BE2C (cell line): ENCODE measurements around the gene LPIN3.

ENCODE experiments used
- DNase-seq: peaks from one replicate; pipeline ENCODE4 v3.0.0-alpha.2; 2020
- H3K27me3 ChIP-seq: fragments of 250-450 bp; sonication (Bioruptor Pico); 2 replicates; pipeline ENCODE4 v1.5.1; 2020; ENCODE audit warnings: mild to moderate bottlenecking
- H3K36me3 ChIP-seq: fragments of 250-450 bp; sonication (Bioruptor Pico); 2 replicates; pipeline ENCODE4 v1.5.1; 2020; ENCODE audit warnings: mild to moderate bottlenecking
- H3K4me1 ChIP-seq: fragments of 250-450 bp; sonication (Bioruptor Pico); 2 replicates; pipeline ENCODE4 v1.5.1; 2020
- H3K4me3 ChIP-seq: 2 replicates; pipeline ENCODE4 v1.5.1; 2011; ENCODE audit warnings: low read depth, low read length
- H3K9me3 ChIP-seq: fragments of 250-450 bp; sonication (Bioruptor Pico); 2 replicates; pipeline ENCODE4 v1.5.1; 2020
- TF ChIP-seq, protein P1 (sequence below): IDR thresholded peaks from 2 replicates; pipeline ENCODE4 v1.5.1; 2012; ENCODE audit warnings: mild to moderate bottlenecking, low read depth, low read length

LPIN3 gene

DNA sequence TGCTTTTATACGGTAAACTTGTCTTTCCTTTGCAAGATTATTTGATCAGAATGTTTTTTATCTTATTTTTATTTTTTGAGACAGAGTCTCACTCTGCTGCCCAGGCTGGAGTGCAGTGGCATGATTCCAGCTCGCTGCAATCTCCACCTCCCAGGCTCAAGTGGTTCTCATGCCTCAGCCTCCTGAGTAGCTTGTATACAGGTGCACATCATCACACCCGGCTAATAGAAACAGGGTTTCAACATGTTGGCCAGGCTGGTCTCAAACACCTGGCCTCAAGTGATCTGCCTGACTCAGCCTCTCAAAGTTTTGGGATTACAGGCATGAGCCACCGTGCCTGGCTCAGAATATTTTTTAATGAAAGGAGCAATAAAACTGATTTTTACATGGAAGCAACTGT lies 8.9 kb upstream of the LPIN3 start:
- DNase-seq: no peak
- no peaks in the 10 kb centered on the region for H3K9me3 ChIP-seq
- no peaks in the 10 kb centered on the region for H3K36me3 ChIP-seq
- TF ChIP-seq, protein P1, sequence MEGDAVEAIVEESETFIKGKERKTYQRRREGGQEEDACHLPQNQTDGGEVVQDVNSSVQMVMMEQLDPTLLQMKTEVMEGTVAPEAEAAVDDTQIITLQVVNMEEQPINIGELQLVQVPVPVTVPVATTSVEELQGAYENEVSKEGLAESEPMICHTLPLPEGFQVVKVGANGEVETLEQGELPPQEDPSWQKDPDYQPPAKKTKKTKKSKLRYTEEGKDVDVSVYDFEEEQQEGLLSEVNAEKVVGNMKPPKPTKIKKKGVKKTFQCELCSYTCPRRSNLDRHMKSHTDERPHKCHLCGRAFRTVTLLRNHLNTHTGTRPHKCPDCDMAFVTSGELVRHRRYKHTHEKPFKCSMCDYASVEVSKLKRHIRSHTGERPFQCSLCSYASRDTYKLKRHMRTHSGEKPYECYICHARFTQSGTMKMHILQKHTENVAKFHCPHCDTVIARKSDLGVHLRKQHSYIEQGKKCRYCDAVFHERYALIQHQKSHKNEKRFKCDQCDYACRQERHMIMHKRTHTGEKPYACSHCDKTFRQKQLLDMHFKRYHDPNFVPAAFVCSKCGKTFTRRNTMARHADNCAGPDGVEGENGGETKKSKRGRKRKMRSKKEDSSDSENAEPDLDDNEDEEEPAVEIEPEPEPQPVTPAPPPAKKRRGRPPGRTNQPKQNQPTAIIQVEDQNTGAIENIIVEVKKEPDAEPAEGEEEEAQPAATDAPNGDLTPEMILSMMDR: no peak
- no peaks in the 10 kb centered on the region for H3K4me1 ChIP-seq
- H3K4me3 ChIP-seq: no peak overlapping the region
- H3K27me3 ChIP-seq: no peaks in the 10 kb centered on the region

GRCh38 chr20:41334036-41334435 lies 6.6 kb upstream of the LPIN3 start:
- no peak for DNase-seq
- no peaks in the 10 kb centered on the region for H3K27me3 ChIP-seq
- H3K4me3 ChIP-seq: no peak overlapping the region
- TF ChIP-seq, protein P1: no peak
- no peaks in the 10 kb centered on the region for H3K4me1 ChIP-seq
- H3K36me3 ChIP-seq: no peaks in the 10 kb centered on the region
- no peaks in the 10 kb centered on the region for H3K9me3 ChIP-seq

GRCh38 chr20:41334443-41335421 lies 5.9 kb upstream of the LPIN3 start:
- TF ChIP-seq, protein P1: no peak
- H3K36me3 ChIP-seq: no peaks in the 10 kb centered on the region
- H3K27me3 ChIP-seq: no peaks in the 10 kb centered on the region
- H3K9me3 ChIP-seq: no peaks in the 10 kb centered on the region
- H3K4me1 ChIP-seq: no peaks in the 10 kb centered on the region
- no peak for DNase-seq
- H3K4me3 ChIP-seq: no peak overlapping the region

GRCh38 chr20:41335591-41335990 lies 5.0 kb upstream of the LPIN3 start:
- Histone ChIP-seq H3K27me3 (no peaks in the 10 kb centered on the region), H3K4me1 (no peaks in the 10 kb centered on the region), H3K4me3 (no peak overlapping the region), H3K36me3 (no peaks in the 10 kb centered on the region), H3K9me3 (no peaks in the 10 kb centered on the region)
- no peak for DNase-seq
- TF ChIP-seq, protein P1: no peak

GRCh38 chr20:41336711-41337492 lies 3.7 kb upstream of the LPIN3 start:
- Histone ChIP-seq H3K27me3 (no peaks in the 10 kb centered on the region), H3K9me3 (no peaks in the 10 kb centered on the region), H3K36me3 (no peaks in the 10 kb centered on the region), H3K4me3 (no peak overlapping the region), H3K4me1 (no peaks in the 10 kb centered on the region)
- DNase-seq: no peak
- TF ChIP-seq, protein P1: no peak
